OCI-LY7 (cell line): ENCODE results near the gene STAT2. TPM values are rescaled to one million over a fixed set of nuclear protein-coding genes. Genes with fewer than 3 reads are reported as not detected.

Experiments
- BruUV-seq: library from RNA; stranded (reverse); fragments of 400-500 nt; replicated peaks from 2 replicates; lab custom pipeline; 2021; lab: Mats Ljungman, UMichigan
- CTCF ChIA-PET: fragments of 300-600 bp; sonication (Branson Sonifier 250); formaldehyde crosslinking; loops from one replicate; lab custom pipeline; 2022; ENCODE audit warnings: antibody characterized with exemption; ENCODE audit not compliant: unreplicated experiment; lab: Charles Lee
- POLR2A ChIA-PET: fragments of 300-600 bp; sonication (Branson Sonifier 250); formaldehyde crosslinking; loops from one replicate; lab custom pipeline; 2022; ENCODE audit warnings: antibody characterized with exemption; lab: Charles Lee
- DNase-seq: peaks from one replicate; pipeline ENCODE4 v3.0.0-alpha.2; 2015; ENCODE audit warnings: low spot score
- H2AFZ ChIP-seq: fragments of 200-600 bp; sonication (generic), shearing (Covaris generic); 2 replicates; pipeline ENCODE4 v1.6.1; 2014; ENCODE audit warnings: mild to moderate bottlenecking, antibody characterized with exemption, low read length, moderate library complexity
- H3K27ac ChIP-seq: fragments of 200-600 bp; sonication (generic); 2 replicates; pipeline ENCODE4 v1.5.1; 2014; ENCODE audit warnings: mixed run types, low read depth, mild to moderate bottlenecking, moderate library complexity, low read length, inconsistent platforms; ENCODE audit not compliant: poor library complexity, severe bottlenecking
- H3K36me3 ChIP-seq: fragments of 200-600 bp; sonication (generic); 2 replicates; pipeline ENCODE4 v1.6.1; 2014; ENCODE audit warnings: mild to moderate bottlenecking, antibody characterized with exemption, low read length, moderate library complexity, mixed read lengths; ENCODE audit not compliant: insufficient read depth
- H3K4me1 ChIP-seq: fragments of 200-600 bp; sonication (generic); 2 replicates; pipeline ENCODE4 v1.5.1; 2014; ENCODE audit warnings: mild to moderate bottlenecking, low read length; ENCODE audit not compliant: insufficient read depth, poor library complexity, severe bottlenecking
- H3K4me2 ChIP-seq: fragments of 200-600 bp; sonication (generic); 2 replicates; pipeline ENCODE4 v1.6.1; 2014; ENCODE audit warnings: mild to moderate bottlenecking, low read length
- H3K4me3 ChIP-seq: fragments of 200-600 bp; sonication (generic); 2 replicates; pipeline ENCODE4 v1.5.1; 2014; ENCODE audit warnings: mild to moderate bottlenecking, low read depth, low read length; ENCODE audit not compliant: poor library complexity, severe bottlenecking
- H3K79me2 ChIP-seq: fragments of 200-600 bp; sonication (generic); 2 replicates; pipeline ENCODE4 v1.6.1; 2016; ENCODE audit warnings: low read depth, mild to moderate bottlenecking, low read length, moderate library complexity, mixed read lengths; ENCODE audit not compliant: insufficient read depth
- H3K9me2 ChIP-seq: fragments of 200-600 bp; sonication (generic); 2 replicates; pipeline ENCODE4 v1.6.1; 2016; ENCODE audit warnings: mild to moderate bottlenecking, low read length, mixed read lengths; ENCODE audit not compliant: insufficient read depth
- H3K9me3 ChIP-seq: fragments of 200-600 bp; sonication (generic); 2 replicates; pipeline ENCODE4 v1.6.1; 2014; ENCODE audit warnings: mild to moderate bottlenecking, mixed run types, low read length, mixed read lengths
- H4K20me1 ChIP-seq: fragments of 200-600 bp; sonication (generic); 2 replicates; pipeline ENCODE4 v1.6.1; 2014; ENCODE audit warnings: mild to moderate bottlenecking, antibody characterized with exemption, low read length, moderate library complexity, mixed read lengths; ENCODE audit not compliant: insufficient read depth
- EZH2phosphoT487 ChIP-seq: fragments of 200-600 bp; sonication (generic); IDR thresholded peaks from 2 replicates; pipeline ENCODE4 v1.6.1; 2018; ENCODE audit warnings: low read depth, borderline replicate concordance, mild to moderate bottlenecking, mixed run types, antibody characterized with exemption, low read length, moderate library complexity, mixed read lengths
- intact Hi-C: fragments of 100-400 bp; cut with micrococcal nuclease; formaldehyde crosslinking; loops from one replicate; pipeline ENCODE4 v1.10.0; 2022; ENCODE audit not compliant: unreplicated experiment
- total RNA-seq, 2 experiments: library from RNA; depleted of rRNA in 1 of 2; stranded (reverse); fragments of >200 nt in 1 of 2; shearing (Covaris generic) in 1 of 2; gene quantifications; 2 replicates each; pipeline ENCODE4 v1.2.3, GENCODE V29; 2014 to 2022
- TF ChIP-seq, protein P1 (sequence below): fragments of 200-600 bp; sonication (generic); conservative IDR thresholded peaks from 2 replicates; pipeline ENCODE4 v1.5.1; 2014; ENCODE audit warnings: mild to moderate bottlenecking, antibody characterized with exemption, low read length, moderate library complexity, mixed read lengths

The STAT2 gene
- total RNA-seq, 2 experiments from 2014 or later = 75.3 to 126 TPM

DNA sequence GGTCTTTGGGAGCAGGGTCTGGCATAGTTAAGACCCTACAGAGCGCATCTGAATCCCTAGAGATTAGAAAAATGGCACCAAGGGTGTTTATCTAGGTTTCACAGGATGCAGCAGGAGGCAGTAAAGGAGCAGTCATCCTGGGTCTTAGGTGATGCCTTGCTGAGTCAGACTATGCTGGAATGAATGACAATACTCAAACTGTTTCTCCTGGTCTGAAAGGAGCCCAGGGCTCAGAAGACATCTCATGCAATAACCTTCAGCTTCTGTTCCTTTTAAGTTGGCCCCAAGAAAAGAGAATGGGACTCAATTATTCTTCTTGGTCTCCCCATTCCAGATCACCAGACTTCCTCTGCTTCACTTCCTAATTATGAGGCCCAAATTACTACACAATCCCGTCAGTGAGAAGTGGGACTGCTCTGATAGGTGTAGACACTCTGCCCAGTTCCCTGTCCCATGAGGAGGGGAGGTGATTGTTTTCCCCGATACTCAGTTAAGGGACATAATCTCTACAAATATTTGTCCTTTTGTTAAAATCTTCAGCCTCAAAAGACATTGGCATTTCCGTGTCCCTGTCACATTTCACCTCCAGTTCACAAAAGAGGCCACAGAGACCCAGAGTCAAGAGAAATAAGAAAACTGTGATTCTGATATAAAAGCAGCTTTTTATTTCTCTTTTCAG, 17.5 kb upstream of the STAT2 start:
- H3K9me2 ChIP-seq = no peaks in the 10 kb centered on the region
- peak overlapping the region; percentile 95 for H2AFZ ChIP-seq
- TF ChIP-seq EZH2phosphoT487 = no peak
- TF ChIP-seq, protein P1, sequence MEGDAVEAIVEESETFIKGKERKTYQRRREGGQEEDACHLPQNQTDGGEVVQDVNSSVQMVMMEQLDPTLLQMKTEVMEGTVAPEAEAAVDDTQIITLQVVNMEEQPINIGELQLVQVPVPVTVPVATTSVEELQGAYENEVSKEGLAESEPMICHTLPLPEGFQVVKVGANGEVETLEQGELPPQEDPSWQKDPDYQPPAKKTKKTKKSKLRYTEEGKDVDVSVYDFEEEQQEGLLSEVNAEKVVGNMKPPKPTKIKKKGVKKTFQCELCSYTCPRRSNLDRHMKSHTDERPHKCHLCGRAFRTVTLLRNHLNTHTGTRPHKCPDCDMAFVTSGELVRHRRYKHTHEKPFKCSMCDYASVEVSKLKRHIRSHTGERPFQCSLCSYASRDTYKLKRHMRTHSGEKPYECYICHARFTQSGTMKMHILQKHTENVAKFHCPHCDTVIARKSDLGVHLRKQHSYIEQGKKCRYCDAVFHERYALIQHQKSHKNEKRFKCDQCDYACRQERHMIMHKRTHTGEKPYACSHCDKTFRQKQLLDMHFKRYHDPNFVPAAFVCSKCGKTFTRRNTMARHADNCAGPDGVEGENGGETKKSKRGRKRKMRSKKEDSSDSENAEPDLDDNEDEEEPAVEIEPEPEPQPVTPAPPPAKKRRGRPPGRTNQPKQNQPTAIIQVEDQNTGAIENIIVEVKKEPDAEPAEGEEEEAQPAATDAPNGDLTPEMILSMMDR = peak; percentile 58
- peaks cover 13% of the 10 kb centered on the region for H3K9me3 ChIP-seq
- peaks cover 49% of the 10 kb centered on the region for H3K4me1 ChIP-seq
- no peaks in the 10 kb centered on the region for H4K20me1 ChIP-seq
- H3K4me3 ChIP-seq = peak overlapping the region; percentile 3
- H3K27ac ChIP-seq = peak overlapping the region; percentile 93
- no peaks in the 10 kb centered on the region; the same call in 1 of the 2 replicates for H3K36me3 ChIP-seq
- ChIA-PET CTCF (interaction anchor here (0.5 to 1.7 kb wide), 5 partner anchors 17 to 87 kb away, joined by 3 to 7 read pairs (median 5); partner anchors contain the start of genes IL23A and STAT2), POLR2A (interaction anchor here (0.6 to 6.0 kb wide), 15 partner anchors 9 to 87 kb away, joined by 3 to 116 read pairs (median 5); partner anchors contain the start of genes APOF, CNPY2, IL23A and STAT2)
- no TSS peak for BruUV-seq
- H3K4me2 ChIP-seq = peak overlapping the region; percentile 63
- H3K79me2 ChIP-seq = no peaks in the 10 kb centered on the region
- peak; percentile 54 for DNase-seq
- intact Hi-C loops = loop anchor here (5.0 kb wide), 2 partner anchors 60 to 710 kb away; partner anchors contain the start of genes CNPY2 and NAB2

DNA sequence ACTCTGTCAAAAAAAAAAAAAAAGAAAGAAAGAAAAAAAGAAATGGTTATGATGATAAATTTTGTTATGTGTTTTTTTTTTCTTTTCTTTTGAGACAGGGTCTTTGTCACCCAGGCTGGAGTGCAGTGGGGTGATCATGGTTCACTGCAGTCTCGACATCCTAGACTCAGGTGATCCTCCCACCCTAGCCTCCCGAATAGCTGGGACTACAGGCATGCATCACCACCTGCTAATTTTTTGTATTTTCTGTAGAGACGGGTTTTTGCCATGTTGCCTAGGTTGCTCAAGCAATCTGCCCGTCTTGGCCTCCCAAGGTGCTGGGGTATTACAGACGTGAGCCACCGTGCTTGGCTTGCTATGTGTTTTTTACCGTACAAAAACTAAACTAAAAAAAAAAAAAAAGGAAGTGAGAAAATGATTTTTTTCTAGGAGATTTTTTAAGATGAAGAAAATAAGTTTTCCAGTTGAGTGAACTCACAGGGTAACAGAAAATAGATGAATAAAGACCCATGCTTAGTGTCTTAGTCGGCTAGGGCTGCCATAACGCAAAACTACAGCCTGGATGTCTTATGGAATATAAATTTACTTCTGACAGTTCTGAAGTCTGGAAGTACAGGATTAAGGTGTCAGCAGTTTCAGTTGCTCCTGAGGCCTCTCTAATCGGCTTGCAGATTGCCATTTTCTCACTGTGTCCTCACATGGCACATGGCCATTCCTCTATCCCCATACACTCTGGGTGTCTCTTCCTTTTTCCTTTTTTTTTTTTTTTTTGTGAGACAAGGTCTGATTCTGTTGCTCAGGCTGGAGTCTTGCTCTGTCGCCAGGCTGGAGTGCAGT, 15.9 kb upstream of the STAT2 start:
- H3K36me3 ChIP-seq = no peaks in the 10 kb centered on the region; the same call in 1 of the 2 replicates
- BruUV-seq = TSS peak; percentile 98
- H3K9me2 ChIP-seq = no peaks in the 10 kb centered on the region
- intact Hi-C loops = loop anchor here (1.0 to 5.0 kb wide), 8 partner anchors 16 to 711 kb away; partner anchors contain the start of genes CNPY2, IL23A, NAB2 and STAT2
- H3K4me2 ChIP-seq = peak overlapping the region; percentile 63
- TF ChIP-seq EZH2phosphoT487 = no peak
- TF ChIP-seq, protein P1 = no peak
- H3K4me1 ChIP-seq = peaks cover 49% of the 10 kb centered on the region
- DNase-seq = peak; percentile 93
- POLR2A ChIA-PET = interaction anchor here (0.7 to 6.0 kb wide), 14 partner anchors 10 to 703 kb away, joined by 3 to 116 read pairs (median 5); partner anchors contain the start of genes APOF, NEMP1, STAT2 and TIMELESS
- CTCF ChIA-PET = interaction anchor here (1.7 kb wide), 1 partner anchor 16 kb away, joined by 5 read pairs; the partner anchor contains the start of gene STAT2
- peak overlapping the region; percentile 95; the same call in 1 of the 2 replicates for H2AFZ ChIP-seq
- no peaks in the 10 kb centered on the region for H3K79me2 ChIP-seq
- H4K20me1 ChIP-seq = no peaks in the 10 kb centered on the region
- peak overlapping the region; percentile 93 for H3K27ac ChIP-seq
- peak overlapping the region; percentile 47 for H3K4me3 ChIP-seq
- H3K9me3 ChIP-seq = peaks cover 26% of the 10 kb centered on the region
